Sigmoid colon (tissue), 7 donors: ENCODE results near the gene SREBF2. TPM values are rescaled to one million over a fixed set of nuclear protein-coding genes. Genes with fewer than 3 reads are reported as not detected.
A peak's percentile ranks its signal among the peaks of the same experiment; 100 is the strongest.
"Not testable (repeated sequence)": the region's sequence is repeated elsewhere in the genome, so short reads cannot be mapped to it uniquely, and the experiment has no call there.

Source experiments
- DNase-seq: peaks from one replicate; pipeline ENCODE4 v3.0.0-alpha.2; 2019
- H3K27ac ChIP-seq, 4 donors: fragments of 200-600 bp; sonication (generic); one replicate each; pipeline ENCODE4 v1.5.1; 2016 to 2019; ENCODE audit warnings: mild to moderate bottlenecking in 1 of 4
- H3K27me3 ChIP-seq, 3 donors: fragments of 200-600 bp; sonication (generic); one replicate each; pipeline ENCODE4 v1.5.1; 2019; ENCODE audit warnings: mild to moderate bottlenecking in 1 of 3
- H3K36me3 ChIP-seq, 4 donors: fragments of 200-600 bp; sonication (generic); one replicate each; pipeline ENCODE4 v1.5.1; 2016 to 2019
- H3K4me1 ChIP-seq, 4 donors: fragments of 200-600 bp; sonication (generic); one replicate each; pipeline ENCODE4 v1.5.1; 2017 to 2019
- H3K4me3 ChIP-seq, 4 donors: fragments of 200-600 bp; sonication (generic); one replicate each; pipeline ENCODE4 v1.5.1; 2017 to 2019; ENCODE audit warnings: mild to moderate bottlenecking in 2 of 4, moderate library complexity in 1 of 4
- H3K9me3 ChIP-seq, 4 donors: fragments of 200-600 bp in 3 of 4; sonication (generic) in 3 of 4; one replicate each; pipeline versions ENCODE4 v1.5.1 to v1.6.1; 2013 to 2019
- EP300 ChIP-seq, 4 donors: sonication (generic); formaldehyde crosslinking; IDR thresholded peaks; one replicate each; pipeline ENCODE4 v1.6.1; 2017; ENCODE audit warnings: antibody characterized with exemption in 4 of 4
- POLR2A ChIP-seq, 2 donors: fragments of 450-650 bp; IDR thresholded peaks; one replicate each; pipeline ENCODE4 v1.6.1; 2016; ENCODE audit warnings: antibody characterized with exemption in 2 of 2, mild to moderate bottlenecking in 2 of 2, moderate library complexity in 2 of 2
- POLR2AphosphoS5 ChIP-seq, 4 donors: sonication (generic); formaldehyde crosslinking; IDR thresholded peaks; one replicate each; pipeline ENCODE4 v1.6.1; 2017; ENCODE audit warnings: antibody characterized with exemption in 4 of 4
- WGBS, 2 donors: extraction: QIAGEN DNeasy Blood & Tissue Kit; methylation state at CpG; one replicate each; pipeline ENCODE4 v1.1.7; 2013; 5-methylcytosine and 5-hydroxymethylcytosine counted together
- intact Hi-C: fragments of 100-400 bp; cut with DNase I; formaldehyde crosslinking; loops from one replicate; pipeline ENCODE4 v1.15.1; 2023
- polyA plus RNA-seq, 3 donors: library from polyadenylated mRNA; stranded (reverse); fragments of 200-250 nt; gene quantifications; one replicate each; pipeline ENCODE4 v1.2.3, GENCODE V29; 2013
- total RNA-seq, 4 donors: library from RNA; depleted of rRNA; stranded (reverse); fragments of >200 nt; gene quantifications; one replicate each; pipeline ENCODE4 v1.1.0, GENCODE V29; 2016
- TF ChIP-seq, protein P1 (sequence below), 4 experiments: fragments of 450-650 bp in 3 of 4; fragments of 200-600 bp in 1 of 4; IDR thresholded peaks; one replicate each; pipeline ENCODE4 v1.5.1; 2016 to 2019; ENCODE audit warnings: antibody characterized with exemption in 4 of 4, mild to moderate bottlenecking in 3 of 4, moderate library complexity in 2 of 4
- donor health status: healthy with polysubstance abuse.
- donor health status: Bipolar disorder and iron deficiency.
- donor health status: healthy.

Gene SREBF2
- total and polyA plus RNA-seq, 7 donors: 13.8 to 132 (median 25.3) TPM

DNA sequence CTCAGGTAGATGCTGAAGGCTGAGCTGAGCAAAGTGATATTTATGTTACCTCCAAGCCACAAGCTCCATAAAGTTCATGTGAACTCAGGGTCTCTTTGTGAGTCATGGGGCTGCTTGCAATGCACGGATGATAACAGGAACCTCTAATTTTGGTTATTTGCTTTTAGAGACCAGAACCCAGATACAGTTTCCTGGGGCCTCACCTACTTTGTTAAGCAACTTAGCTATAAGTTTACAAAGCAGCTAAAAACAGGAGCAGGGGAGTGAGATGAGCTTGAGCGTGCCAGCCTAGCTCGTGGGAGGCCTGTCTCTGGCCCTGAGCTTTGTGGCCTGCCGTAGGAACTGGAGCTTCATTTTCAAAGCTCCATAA lies 29.2 kb downstream of the SREBF2 start:
- Histone ChIP-seq H3K27ac (peak overlapping the region; percentile 54 to 79 (median 72)), H3K36me3 (peaks cover 0 to 7% (median 3%) of the 10 kb centered on the region in 4 donors), H3K27me3 (no peaks in the 10 kb centered on the region), H3K4me3 (no peak overlapping the region), H3K9me3 (no peaks in the 10 kb centered on the region), H3K4me1 (peaks cover 0 to 40% (median 19%) of the 10 kb centered on the region in 4 donors)
- TF ChIP-seq POLR2AphosphoS5 (IDR thresholded peaks at IDR 0.05) (no peak), POLR2A (IDR thresholded peaks at IDR 0.05) (no peak), EP300 (IDR thresholded peaks at IDR 0.05) (no peak)
- TF ChIP-seq, protein P1, sequence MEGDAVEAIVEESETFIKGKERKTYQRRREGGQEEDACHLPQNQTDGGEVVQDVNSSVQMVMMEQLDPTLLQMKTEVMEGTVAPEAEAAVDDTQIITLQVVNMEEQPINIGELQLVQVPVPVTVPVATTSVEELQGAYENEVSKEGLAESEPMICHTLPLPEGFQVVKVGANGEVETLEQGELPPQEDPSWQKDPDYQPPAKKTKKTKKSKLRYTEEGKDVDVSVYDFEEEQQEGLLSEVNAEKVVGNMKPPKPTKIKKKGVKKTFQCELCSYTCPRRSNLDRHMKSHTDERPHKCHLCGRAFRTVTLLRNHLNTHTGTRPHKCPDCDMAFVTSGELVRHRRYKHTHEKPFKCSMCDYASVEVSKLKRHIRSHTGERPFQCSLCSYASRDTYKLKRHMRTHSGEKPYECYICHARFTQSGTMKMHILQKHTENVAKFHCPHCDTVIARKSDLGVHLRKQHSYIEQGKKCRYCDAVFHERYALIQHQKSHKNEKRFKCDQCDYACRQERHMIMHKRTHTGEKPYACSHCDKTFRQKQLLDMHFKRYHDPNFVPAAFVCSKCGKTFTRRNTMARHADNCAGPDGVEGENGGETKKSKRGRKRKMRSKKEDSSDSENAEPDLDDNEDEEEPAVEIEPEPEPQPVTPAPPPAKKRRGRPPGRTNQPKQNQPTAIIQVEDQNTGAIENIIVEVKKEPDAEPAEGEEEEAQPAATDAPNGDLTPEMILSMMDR (IDR thresholded peaks at IDR 0.05): no peak
- WGBS, 2 donors: 40 to 57% methylated on average over 4 of the region's 4 CpGs
- no peak for DNase-seq
- intact Hi-C loops: loop anchor here (5.0 kb wide), 1 partner anchor 115 kb away; no protein-coding TSS in a partner anchor

DNA sequence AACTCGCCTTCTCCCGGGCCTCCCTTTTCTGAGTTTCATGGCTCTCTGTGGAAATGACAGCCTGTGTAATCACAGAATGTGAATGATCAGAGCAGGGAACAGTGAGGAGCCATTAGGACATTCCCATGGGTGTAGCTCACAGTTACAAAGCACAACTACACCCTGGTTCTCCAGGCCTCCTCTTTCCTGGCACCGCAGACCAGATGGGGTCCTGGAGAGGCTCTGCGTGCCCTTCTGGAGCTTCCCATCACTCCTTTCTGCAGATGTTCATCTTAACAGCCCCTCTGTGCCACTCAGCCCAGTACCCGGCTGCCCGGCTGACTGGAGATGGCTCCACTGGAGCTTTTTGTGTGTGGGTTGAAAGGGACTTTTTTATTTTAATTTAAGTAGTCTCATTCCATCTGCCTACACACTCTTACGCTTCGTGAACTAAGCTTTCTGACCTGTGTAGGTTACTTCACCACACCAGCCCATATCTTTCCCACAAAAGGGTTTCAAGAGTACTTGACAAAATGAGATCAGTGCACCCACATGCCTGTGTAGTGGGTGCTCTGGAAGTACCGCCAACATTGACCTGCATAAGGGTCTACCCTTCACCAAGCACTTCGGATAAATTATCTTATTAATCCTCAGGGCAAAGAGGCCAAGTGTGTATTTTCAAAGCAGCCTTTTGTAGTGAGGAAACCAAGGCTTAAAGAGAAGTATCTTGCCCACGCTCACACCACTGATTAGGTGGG lies 29.8 kb downstream of the SREBF2 start:
- H3K4me3 ChIP-seq: no peak overlapping the region
- peaks cover 0 to 12% (median 5%) of the 10 kb centered on the region in 4 donors for H3K36me3 ChIP-seq
- H3K27me3 ChIP-seq: no peaks in the 10 kb centered on the region
- no peaks in the 10 kb centered on the region for H3K9me3 ChIP-seq
- DNase-seq: no peak
- intact Hi-C loops: loop anchor here (5.0 kb wide), 1 partner anchor 115 kb away; no protein-coding TSS in a partner anchor
- WGBS, 2 donors: 55 to 75% methylated on average over 11 of the region's 11 CpGs
- peak overlapping the region; percentile 54 to 79 (median 72) for H3K27ac ChIP-seq
- TF ChIP-seq EP300 (IDR thresholded peaks at IDR 0.05): no peak
- no peak for TF ChIP-seq POLR2A (IDR thresholded peaks at IDR 0.05)
- TF ChIP-seq, protein P1 (IDR thresholded peaks at IDR 0.05): no peak
- TF ChIP-seq POLR2AphosphoS5 (IDR thresholded peaks at IDR 0.05): no peak
- peaks cover 0 to 34% (median 19%) of the 10 kb centered on the region in 4 donors for H3K4me1 ChIP-seq

GRCh38 chr22:41863472-41863871 lies 30.6 kb downstream of the SREBF2 start:
- no peak for DNase-seq
- peaks cover 0 to 32% (median 19%) of the 10 kb centered on the region in 4 donors for H3K4me1 ChIP-seq
- H3K4me3 ChIP-seq: no peak overlapping the region
- WGBS, 2 donors: 89 to 90% methylated on average over 2 of the region's 2 CpGs
- H3K27me3 ChIP-seq: no peaks in the 10 kb centered on the region
- peaks cover 2 to 20% (median 8%) of the 10 kb centered on the region in 4 donors for H3K36me3 ChIP-seq
- peak overlapping the region; percentile 54 to 79 (median 72) for H3K27ac ChIP-seq
- TF ChIP-seq, protein P1 (IDR thresholded peaks at IDR 0.05): no peak
- TF ChIP-seq POLR2A (IDR thresholded peaks at IDR 0.05) (no peak), POLR2AphosphoS5 (IDR thresholded peaks at IDR 0.05) (no peak), EP300 (IDR thresholded peaks at IDR 0.05) (no peak)
- intact Hi-C loops: loop anchor here (5.0 kb wide), 1 partner anchor 116 kb away; no protein-coding TSS in a partner anchor
- H3K9me3 ChIP-seq: no peaks in the 10 kb centered on the region

DNA sequence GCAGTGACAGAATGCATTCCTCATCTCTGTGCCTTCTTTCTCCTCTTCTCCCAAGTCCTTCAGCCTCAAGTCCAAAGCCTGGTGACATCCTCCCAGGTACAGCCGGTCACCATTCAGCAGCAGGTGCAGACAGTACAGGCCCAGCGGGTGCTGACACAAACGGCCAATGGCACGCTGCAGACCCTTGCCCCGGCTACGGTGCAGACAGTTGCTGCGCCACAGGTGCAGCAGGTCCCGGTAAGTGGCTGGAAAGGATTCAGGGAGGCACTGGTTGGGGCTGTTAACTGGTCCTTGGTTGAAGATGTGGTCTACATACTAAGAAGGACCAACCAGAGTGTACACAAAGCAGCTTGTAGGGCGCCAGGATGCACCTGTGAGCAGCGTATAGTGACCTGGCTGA lies 35.7 kb downstream of the SREBF2 start:
- no peak overlapping the region for H3K27ac ChIP-seq
- peaks cover 0 to 3% (median 1%) of the 10 kb centered on the region in 4 donors for H3K4me1 ChIP-seq
- no peaks in the 10 kb centered on the region for H3K27me3 ChIP-seq
- peaks cover 9 to 69% (median 23%) of the 10 kb centered on the region in 4 donors for H3K36me3 ChIP-seq
- intact Hi-C loops: no loop called here
- TF ChIP-seq, protein P1 (IDR thresholded peaks at IDR 0.05): no peak
- no peak for TF ChIP-seq POLR2AphosphoS5 (IDR thresholded peaks at IDR 0.05)
- TF ChIP-seq POLR2A (IDR thresholded peaks at IDR 0.05): no peak
- no peak for TF ChIP-seq EP300 (IDR thresholded peaks at IDR 0.05)
- no peaks in the 10 kb centered on the region for H3K9me3 ChIP-seq
- WGBS, 2 donors: 95 to 96% methylated on average over 10 of the region's 10 CpGs
- no peak overlapping the region for H3K4me3 ChIP-seq
- no peak for DNase-seq

DNA sequence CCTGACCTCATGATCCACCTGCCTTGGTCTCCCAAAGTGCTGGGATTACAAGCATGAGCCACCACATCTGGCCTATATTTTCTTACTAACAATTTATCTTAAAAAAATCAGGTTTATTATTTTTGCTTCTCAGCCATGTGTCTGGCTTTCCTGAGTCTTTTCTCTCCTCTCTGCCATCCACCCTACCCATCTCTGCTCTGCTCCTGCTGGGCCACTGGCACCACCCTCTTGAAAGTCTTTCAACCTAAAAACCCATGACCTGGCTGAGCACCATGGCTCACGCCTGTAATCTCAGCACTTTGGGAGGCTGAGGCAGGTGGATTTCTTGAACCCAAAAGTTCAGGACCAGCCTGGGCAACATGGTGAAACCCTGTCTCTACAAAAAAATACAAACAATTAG lies 37.2 kb downstream of the SREBF2 start:
- H3K9me3 ChIP-seq, H3K27me3 ChIP-seq, H3K27ac ChIP-seq, H3K4me1 ChIP-seq, intact Hi-C loops, DNase-seq, H3K4me3 ChIP-seq: not testable (repeated sequence)
- WGBS, 2 donors: 92 to 97% methylated on average over 1 of the region's 1 CpG
- H3K36me3 ChIP-seq: peaks cover 12 to 84% (median 24%) of the 10 kb centered on the region in 4 donors
